ENCODE data around the gene STK38.

DNA sequence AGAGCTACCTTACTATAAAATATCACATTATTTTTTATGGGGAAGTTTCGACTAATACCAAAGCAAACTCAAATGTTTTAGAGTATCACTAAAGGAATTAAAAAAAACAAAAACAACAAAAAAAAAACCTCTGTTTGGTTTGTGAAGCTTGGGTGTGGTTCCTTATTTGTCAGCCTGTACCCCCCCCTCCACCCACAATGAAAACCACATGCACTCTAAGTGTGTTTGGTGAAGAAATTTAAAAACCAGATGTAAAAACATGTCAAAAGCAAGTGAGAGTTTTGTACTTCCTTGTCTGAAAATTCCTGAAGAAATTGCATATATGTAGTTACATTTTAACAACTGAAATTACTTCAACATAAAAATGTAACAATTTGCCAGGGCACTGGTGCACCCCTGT, 3.1 kb downstream of the STK38 start:
- TF ChIP-seq, protein P1, sequence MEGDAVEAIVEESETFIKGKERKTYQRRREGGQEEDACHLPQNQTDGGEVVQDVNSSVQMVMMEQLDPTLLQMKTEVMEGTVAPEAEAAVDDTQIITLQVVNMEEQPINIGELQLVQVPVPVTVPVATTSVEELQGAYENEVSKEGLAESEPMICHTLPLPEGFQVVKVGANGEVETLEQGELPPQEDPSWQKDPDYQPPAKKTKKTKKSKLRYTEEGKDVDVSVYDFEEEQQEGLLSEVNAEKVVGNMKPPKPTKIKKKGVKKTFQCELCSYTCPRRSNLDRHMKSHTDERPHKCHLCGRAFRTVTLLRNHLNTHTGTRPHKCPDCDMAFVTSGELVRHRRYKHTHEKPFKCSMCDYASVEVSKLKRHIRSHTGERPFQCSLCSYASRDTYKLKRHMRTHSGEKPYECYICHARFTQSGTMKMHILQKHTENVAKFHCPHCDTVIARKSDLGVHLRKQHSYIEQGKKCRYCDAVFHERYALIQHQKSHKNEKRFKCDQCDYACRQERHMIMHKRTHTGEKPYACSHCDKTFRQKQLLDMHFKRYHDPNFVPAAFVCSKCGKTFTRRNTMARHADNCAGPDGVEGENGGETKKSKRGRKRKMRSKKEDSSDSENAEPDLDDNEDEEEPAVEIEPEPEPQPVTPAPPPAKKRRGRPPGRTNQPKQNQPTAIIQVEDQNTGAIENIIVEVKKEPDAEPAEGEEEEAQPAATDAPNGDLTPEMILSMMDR (IDR thresholded peaks at IDR 0.05), result no peak
- no peak for TF ChIP-seq POLR2A (IDR thresholded peaks at IDR 0.05)

Measured in gastroesophageal sphincter (tissue), 3 donors.